HepG2 (cell line): ENCODE data around the gene F8A1.

Experiments
- FOSL1 ChIP-seq: sonication (generic); formaldehyde crosslinking; IDR thresholded peaks from 2 replicates; pipeline ENCODE4 v1.9.0; 2021; ENCODE audit warnings: missing genetic modification reagents, borderline replicate concordance
- FOXP1 ChIP-seq, 2 experiments: fragments of 450-650 bp in 1 of 2; IDR thresholded peaks; 2 replicates each; pipeline ENCODE4 v1.6.1; 2017 to 2018; ENCODE audit warnings: antibody characterized with exemption in 1 of 2
- MAX ChIP-seq: IDR thresholded peaks from 2 replicates; pipeline ENCODE4 v1.6.1; 2012; ENCODE audit warnings: inconsistent platforms
- RNF2 ChIP-seq: fragments of 450-650 bp; conservative IDR thresholded peaks from 2 replicates; pipeline ENCODE4 v1.6.1; 2016; ENCODE audit warnings: low read depth
- YY1 ChIP-seq: IDR thresholded peaks from 2 replicates; pipeline ENCODE4 v1.6.1; 2011; ENCODE audit warnings: low read length, low read depth, moderate library complexity, mild to moderate bottlenecking; ENCODE audit not compliant: insufficient read depth, insufficient replicate concordance
- ZBTB26 ChIP-seq: IDR thresholded peaks from 2 replicates; pipeline ENCODE4 v1.6.1; 2016; ENCODE audit warnings: missing compliant biosample characterization, missing genetic modification reagents, borderline replicate concordance
- ZFP36 ChIP-seq: fragments of 150-350 bp; IDR thresholded peaks from 2 replicates; pipeline ENCODE4 v1.6.1; 2018; ENCODE audit warnings: borderline replicate concordance, low read length, low read depth; ENCODE audit not compliant: partially characterized antibody
- ZNF138 ChIP-seq: sonication (generic); formaldehyde crosslinking; IDR thresholded peaks from 2 replicates; pipeline ENCODE4 v1.5.0; 2020; ENCODE audit warnings: mild to moderate bottlenecking, low read depth, missing genetic modification reagents
- ZNF549 ChIP-seq: sonication (generic); formaldehyde crosslinking; IDR thresholded peaks from 2 replicates; pipeline ENCODE4 v1.5.0; 2020; ENCODE audit warnings: missing genetic modification reagents
- ZNF710 ChIP-seq: sonication (generic); formaldehyde crosslinking; IDR thresholded peaks from 2 replicates; pipeline ENCODE4 v1.5.0; 2020; ENCODE audit warnings: mild to moderate bottlenecking, missing genetic modification reagents, borderline replicate concordance
- TF ChIP-seq, protein P1 (sequence below): sonication (generic); formaldehyde crosslinking; conservative IDR thresholded peaks from 2 replicates; pipeline ENCODE4 v1.8.0; 2022; ENCODE audit warnings: missing genetic modification reagents
- TF ChIP-seq, protein P2 (sequence below): sonication (generic); formaldehyde crosslinking; IDR thresholded peaks from 2 replicates; pipeline ENCODE4 v1.5.1; 2020; ENCODE audit warnings: missing genetic modification reagents, mild to moderate bottlenecking, borderline replicate concordance

- TF ChIP-seq, protein P1, sequence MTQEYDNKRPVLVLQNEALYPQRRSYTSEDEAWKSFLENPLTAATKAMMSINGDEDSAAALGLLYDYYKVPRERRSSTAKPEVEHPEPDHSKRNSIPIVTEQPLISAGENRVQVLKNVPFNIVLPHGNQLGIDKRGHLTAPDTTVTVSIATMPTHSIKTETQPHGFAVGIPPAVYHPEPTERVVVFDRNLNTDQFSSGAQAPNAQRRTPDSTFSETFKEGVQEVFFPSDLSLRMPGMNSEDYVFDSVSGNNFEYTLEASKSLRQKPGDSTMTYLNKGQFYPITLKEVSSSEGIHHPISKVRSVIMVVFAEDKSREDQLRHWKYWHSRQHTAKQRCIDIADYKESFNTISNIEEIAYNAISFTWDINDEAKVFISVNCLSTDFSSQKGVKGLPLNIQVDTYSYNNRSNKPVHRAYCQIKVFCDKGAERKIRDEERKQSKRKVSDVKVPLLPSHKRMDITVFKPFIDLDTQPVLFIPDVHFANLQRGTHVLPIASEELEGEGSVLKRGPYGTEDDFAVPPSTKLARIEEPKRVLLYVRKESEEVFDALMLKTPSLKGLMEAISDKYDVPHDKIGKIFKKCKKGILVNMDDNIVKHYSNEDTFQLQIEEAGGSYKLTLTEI (CRISPR knock-in tag), result no peak
- TF ChIP-seq ZNF710 (CRISPR knock-in tag), result no peak
- TF ChIP-seq ZFP36, result no peak
- TF ChIP-seq, protein P2, sequence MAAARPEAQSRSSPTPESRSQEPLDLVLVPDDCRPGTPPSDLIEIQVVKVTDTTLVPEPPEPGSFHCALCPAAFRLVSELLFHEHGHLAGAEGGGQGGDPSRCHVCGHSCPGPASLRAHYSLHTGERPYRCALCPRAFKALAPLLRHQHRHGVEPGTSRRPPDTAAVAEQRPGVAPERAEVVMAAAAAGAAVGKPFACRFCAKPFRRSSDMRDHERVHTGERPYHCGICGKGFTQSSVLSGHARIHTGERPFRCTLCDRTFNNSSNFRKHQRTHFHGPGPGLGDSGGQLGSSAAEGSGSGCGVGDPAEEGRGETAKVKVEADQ (CRISPR knock-in tag), result no peak
- TF ChIP-seq YY1, result no peak
- no peak for TF ChIP-seq FOSL1 (CRISPR knock-in tag)
- no peak for TF ChIP-seq ZBTB26 (CRISPR knock-in tag)
- TF ChIP-seq MAX, result no peak
- TF ChIP-seq ZNF549 (CRISPR knock-in tag), result no peak
- TF ChIP-seq RNF2, result no peak
- no peak for TF ChIP-seq FOXP1 (IDR thresholded peaks at IDR 0.05)
- TF ChIP-seq FOXP1 (CRISPR knock-in tag; IDR thresholded peaks at IDR 0.05), result no peak
- no peak for TF ChIP-seq ZNF138 (CRISPR knock-in tag)
Measured at GRCh38 chrX:154902408-154902807, 16.3 kb downstream of the F8A1 start.
